IPS-15b (cell line): ENCODE data around the gene SENP3.
A peak's percentile ranks its signal among the peaks of the same experiment; 100 is the strongest.
"Not testable (repeated sequence)": the region's sequence is repeated elsewhere in the genome, so short reads cannot be mapped to it uniquely, and the experiment has no call there.

Experiments
- H3K27me3 ChIP-seq: one replicate; pipeline ENCODE4 v1.6.1; 2013; ENCODE audit warnings: low read length; ENCODE audit not compliant: control insufficient read depth, insufficient read depth
- H3K36me3 ChIP-seq: one replicate; pipeline ENCODE4 v1.6.1; 2013; ENCODE audit warnings: low read length; ENCODE audit not compliant: control insufficient read depth, insufficient read depth
- H3K4me1 ChIP-seq: one replicate; pipeline ENCODE4 v1.6.1; 2013; ENCODE audit warnings: mild to moderate bottlenecking, low read length; ENCODE audit not compliant: control insufficient read depth, insufficient read depth
- H3K4me3 ChIP-seq: one replicate; pipeline ENCODE4 v1.5.1; 2013; ENCODE audit warnings: low read depth, low read length
- H3K9ac ChIP-seq: one replicate; pipeline ENCODE4 v1.6.1; 2013; ENCODE audit warnings: low read depth, mild to moderate bottlenecking, low read length
- H3K9me3 ChIP-seq: one replicate; pipeline ENCODE4 v1.6.1; 2013; ENCODE audit warnings: mild to moderate bottlenecking, low read length; ENCODE audit not compliant: control insufficient read depth, insufficient read depth

SENP3 gene

GRCh38 chr17:7591596-7591995 lies 29.9 kb downstream of the SENP3 start:
- Histone ChIP-seq H3K4me3 (no peak overlapping the region), H3K9ac (no peak overlapping the region), H3K9me3 (no peaks in the 10 kb centered on the region), H3K36me3 (peaks cover 57% of the 10 kb centered on the region), H3K4me1 (peaks cover 8% of the 10 kb centered on the region), H3K27me3 (no peaks in the 10 kb centered on the region)

- Histone ChIP-seq H3K27me3 (no peaks in the 10 kb centered on the region), H3K9ac (no peak overlapping the region), H3K36me3 (peaks cover 47% of the 10 kb centered on the region), H3K9me3 (no peaks in the 10 kb centered on the region), H3K4me1 (peaks cover 8% of the 10 kb centered on the region), H3K4me3 (no peak overlapping the region)
Observed at GRCh38 chr17:7592422-7593021, 30.8 kb downstream of the SENP3 start.

- Histone ChIP-seq H3K4me3 (no peak overlapping the region), H3K36me3 (peaks cover 42% of the 10 kb centered on the region), H3K27me3 (no peaks in the 10 kb centered on the region), H3K9ac (no peak overlapping the region), H3K4me1 (peaks cover 5% of the 10 kb centered on the region), H3K9me3 (no peaks in the 10 kb centered on the region)
Observed at GRCh38 chr17:7593296-7593695, 31.6 kb downstream of the SENP3 start.

- not testable (repeated sequence) for H3K4me3 ChIP-seq, H3K4me1 ChIP-seq, H3K27me3 ChIP-seq, H3K9me3 ChIP-seq, H3K9ac ChIP-seq
- H3K36me3 ChIP-seq: peaks cover 36% of the 10 kb centered on the region
Observed at GRCh38 chr17:7597561-7597960, 35.8 kb downstream of the SENP3 start.

GRCh38 chr17:7606280-7606679 lies 44.6 kb downstream of the SENP3 start:
- no peaks in the 10 kb centered on the region for H3K4me1 ChIP-seq
- no peaks in the 10 kb centered on the region for H3K9me3 ChIP-seq
- peaks cover 26% of the 10 kb centered on the region for H3K36me3 ChIP-seq
- H3K9ac ChIP-seq: no peak overlapping the region
- no peaks in the 10 kb centered on the region for H3K27me3 ChIP-seq
- H3K4me3 ChIP-seq: no peak overlapping the region

GRCh38 chr17:7610641-7611040 lies 48.9 kb downstream of the SENP3 start:
- H3K36me3 ChIP-seq: peaks cover 7% of the 10 kb centered on the region

GRCh38 chr17:7611635-7612293 lies 50.0 kb downstream of the SENP3 start:
- Histone ChIP-seq H3K27me3 (no peaks in the 10 kb centered on the region), H3K9ac (peak overlapping the region; percentile 49), H3K36me3 (peaks cover 5% of the 10 kb centered on the region), H3K4me1 (peaks cover 4% of the 10 kb centered on the region), H3K4me3 (no peak overlapping the region), H3K9me3 (no peaks in the 10 kb centered on the region)

More at GRCh38 chr17:7610641-7611040, 48.9 kb downstream of the SENP3 start:
- H3K9ac ChIP-seq: no peak overlapping the region
- H3K4me1 ChIP-seq: peaks cover 4% of the 10 kb centered on the region
- H3K27me3 ChIP-seq: no peaks in the 10 kb centered on the region
- H3K4me3 ChIP-seq: no peak overlapping the region
- no peaks in the 10 kb centered on the region for H3K9me3 ChIP-seq

GRCh38 chr17:7612294-7612640 lies 50.5 kb downstream of the SENP3 start:
- no peaks in the 10 kb centered on the region for H3K9me3 ChIP-seq
- no peaks in the 10 kb centered on the region for H3K27me3 ChIP-seq
- H3K9ac ChIP-seq: peak overlapping the region; percentile 49
- no peak overlapping the region for H3K4me3 ChIP-seq
- peaks cover 4% of the 10 kb centered on the region for H3K4me1 ChIP-seq
- peaks cover 5% of the 10 kb centered on the region for H3K36me3 ChIP-seq

- Histone ChIP-seq H3K36me3 (peaks cover 5% of the 10 kb centered on the region), H3K27me3 (no peaks in the 10 kb centered on the region), H3K9me3 (no peaks in the 10 kb centered on the region), H3K4me3 (peak overlapping the region; percentile 69), H3K4me1 (peaks cover 4% of the 10 kb centered on the region), H3K9ac (peak overlapping the region; percentile 85)
Observed at GRCh38 chr17:7613769-7614424, 52.2 kb downstream of the SENP3 start.

- H3K27me3 ChIP-seq: no peaks in the 10 kb centered on the region
- H3K4me1 ChIP-seq: peaks cover 4% of the 10 kb centered on the region
- H3K4me3 ChIP-seq: peak within 1 kb of the TSS; percentile 69
- H3K9ac ChIP-seq: peak within 1 kb of the TSS; percentile 85
- H3K9me3 ChIP-seq: no peaks in the 10 kb centered on the region
- peaks cover 5% of the 10 kb centered on the region for H3K36me3 ChIP-seq
Observed at GRCh38 chr17:7614425-7615264, 52.9 kb downstream of the SENP3 start, which contains the start of gene FXR2. Gene FXR2, minus strand, starts transcription at chr17:7614897. Its CDS starts 365 bp downstream, at chr17:7614532.

GRCh38 chr17:7615265-7615747 lies 53.6 kb downstream of the SENP3 start:
- Histone ChIP-seq H3K9ac (no peak overlapping the region), H3K9me3 (no peaks in the 10 kb centered on the region)

More at GRCh38 chr17:7615265-7615747, 53.6 kb downstream of the SENP3 start:
- Histone ChIP-seq H3K36me3 (peaks cover 4% of the 10 kb centered on the region), H3K27me3 (no peaks in the 10 kb centered on the region), H3K4me3 (peak overlapping the region; percentile 60), H3K4me1 (peaks cover 4% of the 10 kb centered on the region)
